ENCODE data around the gene FAT2.

DNA sequence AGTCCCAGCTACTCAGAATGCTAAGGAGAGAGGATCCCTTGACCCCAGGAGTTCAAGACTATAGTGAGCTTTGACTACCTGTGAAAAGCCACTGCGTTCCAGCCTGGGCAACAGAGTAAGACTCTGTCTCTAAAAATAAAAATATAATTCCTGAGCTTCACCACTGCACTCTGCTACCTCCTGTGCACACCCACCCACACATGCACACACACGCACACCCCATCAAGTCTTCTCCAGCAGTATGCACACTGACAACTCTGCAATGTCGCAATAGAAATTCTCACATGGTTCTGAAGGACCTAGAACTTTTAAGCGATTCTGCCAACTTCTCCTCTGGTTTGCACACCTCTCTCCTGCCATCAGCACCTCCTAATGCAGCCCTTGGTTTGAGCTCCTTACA is 47.5 kb upstream of the FAT2 start:
- TF ChIP-seq, protein P1, sequence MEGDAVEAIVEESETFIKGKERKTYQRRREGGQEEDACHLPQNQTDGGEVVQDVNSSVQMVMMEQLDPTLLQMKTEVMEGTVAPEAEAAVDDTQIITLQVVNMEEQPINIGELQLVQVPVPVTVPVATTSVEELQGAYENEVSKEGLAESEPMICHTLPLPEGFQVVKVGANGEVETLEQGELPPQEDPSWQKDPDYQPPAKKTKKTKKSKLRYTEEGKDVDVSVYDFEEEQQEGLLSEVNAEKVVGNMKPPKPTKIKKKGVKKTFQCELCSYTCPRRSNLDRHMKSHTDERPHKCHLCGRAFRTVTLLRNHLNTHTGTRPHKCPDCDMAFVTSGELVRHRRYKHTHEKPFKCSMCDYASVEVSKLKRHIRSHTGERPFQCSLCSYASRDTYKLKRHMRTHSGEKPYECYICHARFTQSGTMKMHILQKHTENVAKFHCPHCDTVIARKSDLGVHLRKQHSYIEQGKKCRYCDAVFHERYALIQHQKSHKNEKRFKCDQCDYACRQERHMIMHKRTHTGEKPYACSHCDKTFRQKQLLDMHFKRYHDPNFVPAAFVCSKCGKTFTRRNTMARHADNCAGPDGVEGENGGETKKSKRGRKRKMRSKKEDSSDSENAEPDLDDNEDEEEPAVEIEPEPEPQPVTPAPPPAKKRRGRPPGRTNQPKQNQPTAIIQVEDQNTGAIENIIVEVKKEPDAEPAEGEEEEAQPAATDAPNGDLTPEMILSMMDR (IDR thresholded peaks at IDR 0.05): no peak
- no peak for TF ChIP-seq POLR2A (IDR thresholded peaks at IDR 0.05)

Data from uterus (tissue), 2 donors.